GM18511 (cell line): ENCODE measurements around the gene ABHD8.
"Not testable (repeated sequence)": the region's sequence is repeated elsewhere in the genome, so short reads cannot be mapped to it uniquely, and the experiment has no call there.

Source experiments
- ATAC-seq: cut with Tn5 transposase; IDR thresholded peaks from one replicate; pipeline ENCODE4 v1.9.1; 2021; ENCODE audit warnings: mild to moderate bottlenecking, moderate library complexity; ENCODE audit not compliant: unreplicated experiment

The ABHD8 gene

GRCh38 chr19:17300992-17301619, 2.1 kb downstream of the ABHD8 start:
- no peak for ATAC-seq

GRCh38 chr19:17296976-17297375, 6.2 kb downstream of the ABHD8 start:
- no peak for ATAC-seq

- ATAC-seq: no peak
These were observed 7.0 kb downstream of the ABHD8 start for GRCh38 chr19:17296273-17296672.

GRCh38 chr19:17295551-17295950, 7.7 kb downstream of the ABHD8 start:
- ATAC-seq: not testable (repeated sequence)

GRCh38 chr19:17294051-17294891, 9.0 kb downstream of the ABHD8 start:
- ATAC-seq: no peak

- ATAC-seq: no peak
These were observed 9.6 kb downstream of the ABHD8 start for GRCh38 chr19:17293605-17294004.

- peak; percentile 89 for ATAC-seq
These were observed 10.7 kb downstream of the ABHD8 start for GRCh38 chr19:17292301-17293074.

- no peak for ATAC-seq
These were observed 13.7 kb downstream of the ABHD8 start for GRCh38 chr19:17289489-17289888.

- ATAC-seq: no peak
These were observed 16.5 kb downstream of the ABHD8 start for GRCh38 chr19:17286752-17287151.

- ATAC-seq: no peak
These were observed 17.0 kb downstream of the ABHD8 start for GRCh38 chr19:17286263-17286662.

- ATAC-seq: no peak
These were observed 17.6 kb downstream of the ABHD8 start for GRCh38 chr19:17285415-17286135.

- ATAC-seq: no peak
These were observed 19.7 kb downstream of the ABHD8 start for GRCh38 chr19:17283504-17283996.

- ATAC-seq: no peak
These were observed 20.6 kb downstream of the ABHD8 start for GRCh38 chr19:17282488-17283125.

- ATAC-seq: no peak
These were observed 21.6 kb downstream of the ABHD8 start, which contains the start of gene ANKLE1 for GRCh38 chr19:17281391-17282304. TSS of gene ANKLE1 (plus strand) at chr19:17281901. CDS start at chr19:17281921, 20 bp downstream.

GRCh38 chr19:17279436-17279835, 23.8 kb downstream of the ABHD8 start:
- ATAC-seq: no peak

GRCh38 chr19:17275441-17276175, 27.6 kb downstream of the ABHD8 start:
- no peak for ATAC-seq

- ATAC-seq: not testable (repeated sequence)
These were observed 28.3 kb downstream of the ABHD8 start for GRCh38 chr19:17274892-17275291.

GRCh38 chr19:17268754-17269153, 34.5 kb downstream of the ABHD8 start:
- no peak for ATAC-seq
